WTC11 (cell line): ENCODE data around the gene MAP4. TPM values are rescaled to one million over a fixed set of nuclear protein-coding genes. Genes with fewer than 3 reads are reported as not detected.

ENCODE experiments used
- ATAC-seq: fragments of 200-7000 bp; cut with Tn5 transposase; 2 replicates; pipeline ENCODE4 v1.10.0; 2021; ENCODE audit warnings: mild to moderate bottlenecking, moderate library complexity
- CTCF ChIA-PET: fragments of 300-600 bp; sonication (Branson Sonifier 250); formaldehyde crosslinking; loops from one replicate; lab custom pipeline; 2021; ENCODE audit warnings: antibody characterized with exemption; lab: Charles Lee
- POLR2A ChIA-PET: fragments of 350-600 bp; sonication (Branson Sonifier 250); formaldehyde crosslinking; loops from one replicate; lab custom pipeline; 2021; ENCODE audit warnings: antibody characterized with exemption; lab: Charles Lee
- DNase-seq: peaks from one replicate; pipeline ENCODE4 v3.0.0; 2021; ENCODE audit warnings: low spot score
- H3K27ac Mint-ChIP-seq: 2 replicates; pipeline ENCODE4 v1.8.0; 2021; ENCODE audit warnings: mixed read lengths
- H3K27me3 Mint-ChIP-seq: 2 replicates; pipeline ENCODE4 v1.8.0; 2021; ENCODE audit warnings: low read depth, mild to moderate bottlenecking, moderate library complexity, mixed read lengths
- H3K36me3 Mint-ChIP-seq: 2 replicates; pipeline ENCODE4 v1.8.0; 2021; ENCODE audit warnings: mixed read lengths
- H3K4me1 Mint-ChIP-seq: 2 replicates; pipeline ENCODE4 v1.8.0; 2022; ENCODE audit warnings: mixed read lengths
- H3K4me3 Mint-ChIP-seq: 2 replicates; pipeline ENCODE4 v1.8.0; 2021; ENCODE audit warnings: mild to moderate bottlenecking, moderate library complexity, mixed read lengths
- H3K9me3 Mint-ChIP-seq: 2 replicates; pipeline ENCODE4 v1.8.0; 2021; ENCODE audit warnings: mixed read lengths
- ATF1 ChIP-seq: sonication (generic); formaldehyde crosslinking; IDR thresholded peaks from 2 replicates; pipeline ENCODE4 v1.8.1; 2023; ENCODE audit warnings: mild to moderate bottlenecking, moderate library complexity, missing genetic modification reagents
- CBFB ChIP-seq: sonication (generic); formaldehyde crosslinking; IDR thresholded peaks from 2 replicates; pipeline ENCODE4 v1.8.1; 2022; ENCODE audit warnings: mild to moderate bottlenecking, low read depth, missing genetic modification reagents
- CTCF ChIP-seq: fragments of 200-600 bp; IDR thresholded peaks from 2 replicates; pipeline ENCODE4 v1.8.0; 2022; ENCODE audit warnings: antibody characterized with exemption
- EMX1 ChIP-seq: fragments of 250-450 bp; sonication (Bioruptor Pico); IDR thresholded peaks from 2 replicates; pipeline ENCODE4 v1.8.0; 2021; ENCODE audit warnings: mild to moderate bottlenecking
- ERG ChIP-seq: fragments of 250-450 bp; sonication (Bioruptor Pico); IDR thresholded peaks from 2 replicates; pipeline ENCODE4 v1.8.0; 2021; ENCODE audit warnings: mild to moderate bottlenecking
- FOXJ3 ChIP-seq: sonication (generic); formaldehyde crosslinking; IDR thresholded peaks from 2 replicates; pipeline ENCODE4 v1.9.0; 2021; ENCODE audit warnings: missing genetic modification reagents, mild to moderate bottlenecking, borderline replicate concordance
- IRF1 ChIP-seq: sonication (generic); formaldehyde crosslinking; IDR thresholded peaks from 2 replicates; pipeline ENCODE4 v1.8.0; 2023; ENCODE audit warnings: missing genetic modification reagents
- NFYB ChIP-seq: sonication (generic); formaldehyde crosslinking; conservative IDR thresholded peaks from 2 replicates; pipeline ENCODE4 v1.8.0; 2022; ENCODE audit warnings: low read depth, missing genetic modification reagents
- NR1H2 ChIP-seq: sonication (generic); formaldehyde crosslinking; IDR thresholded peaks from 2 replicates; pipeline ENCODE4 v1.9.0; 2021; ENCODE audit warnings: mild to moderate bottlenecking, moderate library complexity, missing genetic modification reagents
- PREB ChIP-seq: sonication (generic); formaldehyde crosslinking; IDR thresholded peaks from 2 replicates; pipeline ENCODE4 v1.8.1; 2022; ENCODE audit warnings: mild to moderate bottlenecking, missing genetic modification reagents, moderate library complexity, borderline replicate concordance
- SP1 ChIP-seq: sonication (generic); formaldehyde crosslinking; conservative IDR thresholded peaks from 2 replicates; pipeline ENCODE4 v1.8.1; 2022; ENCODE audit warnings: missing genetic modification reagents
- USF1 ChIP-seq: sonication (generic); formaldehyde crosslinking; IDR thresholded peaks from 2 replicates; pipeline ENCODE4 v1.8.0; 2022; ENCODE audit warnings: mild to moderate bottlenecking, missing genetic modification reagents
- ZBTB43 ChIP-seq: sonication (generic); formaldehyde crosslinking; IDR thresholded peaks from 2 replicates; pipeline ENCODE4 v1.8.1; 2023; ENCODE audit warnings: mild to moderate bottlenecking, missing genetic modification reagents
- ZMAT4 ChIP-seq: fragments of 250-450 bp; sonication (Bioruptor Pico); IDR thresholded peaks from 2 replicates; pipeline ENCODE4 v1.9.0; 2021; ENCODE audit warnings: mild to moderate bottlenecking
- ZNF219 ChIP-seq: sonication (generic); formaldehyde crosslinking; IDR thresholded peaks from 2 replicates; pipeline ENCODE4 v1.8.0; 2023; ENCODE audit warnings: missing genetic modification reagents, mild to moderate bottlenecking, borderline replicate concordance
- ZNF396 ChIP-seq: fragments of 250-450 bp; sonication (Bioruptor Pico); IDR thresholded peaks from 2 replicates; pipeline ENCODE4 v1.8.0; 2021; ENCODE audit warnings: mild to moderate bottlenecking, moderate library complexity, borderline replicate concordance
- ZNF423 ChIP-seq: fragments of 250-450 bp; sonication (Bioruptor Pico); IDR thresholded peaks from 2 replicates; pipeline ENCODE4 v2.1.2; 2022; ENCODE audit warnings: mild to moderate bottlenecking, moderate library complexity
- ZNF532 ChIP-seq: fragments of 250-450 bp; sonication (Bioruptor Pico); IDR thresholded peaks from 2 replicates; pipeline ENCODE4 v1.9.0; 2021; ENCODE audit warnings: mild to moderate bottlenecking, borderline replicate concordance
- total RNA-seq: library from RNA; stranded (reverse); gene quantifications from 3 replicates; pipeline ENCODE4 v1.2.3, GENCODE V29; 2021

MAP4 gene
- total RNA-seq, 1 experiment from 2014 or later: 199 TPM

- H3K27ac Mint-ChIP-seq: no peak overlapping the region
- H3K36me3 Mint-ChIP-seq: peaks cover 3% of the 10 kb centered on the region; the same call in 1 of the 2 replicates
- H3K9me3 Mint-ChIP-seq: no peaks in the 10 kb centered on the region
- POLR2A ChIA-PET: no interaction called here
- no peaks in the 10 kb centered on the region for H3K27me3 Mint-ChIP-seq
- CTCF ChIA-PET: no interaction called here
- DNase-seq: no peak
- ATAC-seq: no peak
- no peaks in the 10 kb centered on the region for H3K4me1 Mint-ChIP-seq
- H3K4me3 Mint-ChIP-seq: no peak overlapping the region
- no peak for TF ChIP-seq NFYB (CRISPR knock-in tag)
- TF ChIP-seq ZNF219 (CRISPR knock-in tag): no peak
- TF ChIP-seq ZNF532 (CRISPR knock-in tag): no peak
- TF ChIP-seq USF1 (CRISPR knock-in tag): no peak
- TF ChIP-seq ATF1: no peak
- no peak for TF ChIP-seq ZNF396 (CRISPR knock-in tag)
- no peak for TF ChIP-seq NR1H2 (CRISPR knock-in tag)
- TF ChIP-seq ZMAT4: no peak
- no peak for TF ChIP-seq EMX1 (CRISPR knock-in tag)
- TF ChIP-seq ZBTB43 (CRISPR knock-in tag): no peak
- no peak for TF ChIP-seq FOXJ3 (CRISPR knock-in tag)
- TF ChIP-seq CTCF: no peak
- no peak for TF ChIP-seq ERG (CRISPR knock-in tag)
- TF ChIP-seq ZNF423: no peak
- no peak for TF ChIP-seq IRF1 (CRISPR knock-in tag)
- TF ChIP-seq CBFB (CRISPR knock-in tag): no peak
- no peak for TF ChIP-seq PREB (CRISPR knock-in tag)
- no peak for TF ChIP-seq SP1 (CRISPR knock-in tag)
Measured at GRCh38 chr3:47976135-47976732, 40.0 kb downstream of the MAP4 start.
